ENCODE results near the gene RGL4. TPM values are rescaled to one million over a fixed set of nuclear protein-coding genes. Genes with fewer than 3 reads are reported as not detected.

The RGL4 gene
- total and polyA plus RNA-seq, 2 donors (not counting 1 experiment from before 2014, with no cell fraction given), result 0.81 to 2.7 TPM

GRCh38 chr22:23698673-23699235 lies 7.9 kb downstream of the RGL4 start:
- intact Hi-C loops (cut with micrococcal nuclease), result no loop called here
- Histone ChIP-seq H3K4me2 (replicated peaks; ENCODE audit: low read depth, low read length, poor library complexity, severe bottlenecking) (no peak overlapping the region), H3K27ac (ENCODE audit: low read length in 2 of 2) (no peak overlapping the region), H3K27me3 (replicated peaks in 1 of 4; ENCODE audit: control extremely low read depth in 1 of 4, control insufficient read depth in 3 of 4, insufficient read depth in 4 of 4, low read length in 3 of 4) (no peaks in the 10 kb centered on the region), H3K9ac (ENCODE audit: low read length) (no peak overlapping the region), H3K4me1 (ENCODE audit: control insufficient read depth in 2 of 2, insufficient read depth in 2 of 2, low read length in 2 of 2) (peaks cover 27 to 29% of the 10 kb centered on the region in 2 donors), H3K36me3 (replicated peaks in 1 of 2; ENCODE audit: control extremely low read depth in 1 of 2, control insufficient read depth in 1 of 2, extremely low read depth in 1 of 2, insufficient read depth in 2 of 2, low read length in 1 of 2) (peaks cover 4 to 54% of the 10 kb centered on the region in 2 experiments), H3K4me3 (ENCODE audit: control extremely low read depth in 1 of 5, extremely low read depth in 1 of 5, insufficient read depth in 1 of 5, low read depth in 2 of 5, low read length in 4 of 5) (no peak overlapping the region), H2AFZ (ENCODE audit: insufficient read depth, low read depth, low read length, poor library complexity, severe bottlenecking) (no peak overlapping the region), H3K79me2 (ENCODE audit: control insufficient read depth, insufficient read depth, low read length) (peaks cover 52% of the 10 kb centered on the region), H3K9me3 (ENCODE audit: control extremely low read depth in 1 of 3, control insufficient read depth in 2 of 3, insufficient read depth in 1 of 3, low read length in 2 of 3) (no peaks in the 10 kb centered on the region), H4K20me1 (ENCODE audit: control insufficient read depth, insufficient read depth, low read length, poor library complexity, severe bottlenecking) (peaks cover 19% of the 10 kb centered on the region)
- H3K27ac Mint-ChIP-seq, result no peak overlapping the region
- POLR2A ChIA-PET, result no interaction called here
- H3K27me3 Mint-ChIP-seq, result no peaks in the 10 kb centered on the region
- H3K9me3 Mint-ChIP-seq (ENCODE audit: insufficient read depth), result no peaks in the 10 kb centered on the region
- ATAC-seq (ENCODE audit: low read depth) (no peak), DNase-seq (no peak)
- TF ChIP-seq EZH2 (IDR thresholded peaks at IDR 0.05; ENCODE audit: borderline replicate concordance, insufficient read depth, low read depth, low read length, poor library complexity, severe bottlenecking) (no peak), CTCF (IDR thresholded peaks at IDR 0.05) (no peak)
- WGBS (ENCODE audit: insufficient coverage), result 97% methylated on average over 7 of the region's 10 CpGs
- H3K4me1 Mint-ChIP-seq, result peaks cover 30% of the 10 kb centered on the region
- H3K4me3 Mint-ChIP-seq, result no peak overlapping the region
- CTCF ChIA-PET, result interaction anchor here (1.4 kb wide), 1 partner anchor 18 kb away, joined by 4 read pairs; no protein-coding TSS in a partner anchor

DNA sequence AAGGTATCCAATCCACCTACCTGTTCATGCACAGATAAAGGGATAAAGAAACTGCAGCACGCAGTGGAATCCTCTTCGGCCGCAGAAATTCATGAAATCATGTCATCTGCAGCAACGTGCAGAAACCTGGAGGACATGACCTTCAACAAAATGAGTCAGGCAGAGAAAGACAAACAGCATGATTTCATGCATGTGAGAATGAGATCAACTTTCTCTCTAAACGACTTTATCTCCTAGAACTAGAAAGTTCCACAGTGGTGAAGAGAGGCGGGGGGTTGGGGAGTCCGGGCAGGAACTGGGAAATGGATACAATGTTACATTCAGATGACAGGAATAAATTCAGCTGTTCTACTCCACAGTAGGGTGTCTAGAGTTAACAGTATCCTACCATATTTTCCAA lies 9.9 kb downstream of the RGL4 start:
- Histone ChIP-seq H3K79me2 (ENCODE audit: control insufficient read depth, insufficient read depth, low read length) (peaks cover 60% of the 10 kb centered on the region), H2AFZ (ENCODE audit: insufficient read depth, low read depth, low read length, poor library complexity, severe bottlenecking) (no peak overlapping the region), H3K9me3 (ENCODE audit: control extremely low read depth in 1 of 3, control insufficient read depth in 2 of 3, insufficient read depth in 1 of 3, low read length in 2 of 3) (no peaks in the 10 kb centered on the region), H3K4me1 (ENCODE audit: control insufficient read depth in 2 of 2, insufficient read depth in 2 of 2, low read length in 2 of 2) (peaks cover 19 to 21% of the 10 kb centered on the region in 2 donors), H3K27ac (ENCODE audit: low read length in 2 of 2) (no peak overlapping the region), H4K20me1 (ENCODE audit: control insufficient read depth, insufficient read depth, low read length, poor library complexity, severe bottlenecking) (peaks cover 25% of the 10 kb centered on the region), H3K9ac (ENCODE audit: low read length) (no peak overlapping the region), H3K4me2 (replicated peaks; ENCODE audit: low read depth, low read length, poor library complexity, severe bottlenecking) (no peak overlapping the region), H3K4me3 (ENCODE audit: control extremely low read depth in 1 of 5, extremely low read depth in 1 of 5, insufficient read depth in 1 of 5, low read depth in 2 of 5, low read length in 4 of 5) (no peak overlapping the region), H3K36me3 (replicated peaks in 1 of 2; ENCODE audit: control extremely low read depth in 1 of 2, control insufficient read depth in 1 of 2, extremely low read depth in 1 of 2, insufficient read depth in 2 of 2, low read length in 1 of 2) (peaks cover 11 to 59% of the 10 kb centered on the region in 2 experiments), H3K27me3 (replicated peaks in 1 of 4; ENCODE audit: control extremely low read depth in 1 of 4, control insufficient read depth in 3 of 4, insufficient read depth in 4 of 4, low read length in 3 of 4) (no peaks in the 10 kb centered on the region)
- DNase-seq (no peak), ATAC-seq (ENCODE audit: low read depth) (no peak)
- WGBS (ENCODE audit: insufficient coverage), result 88% methylated on average over 4 of the region's 7 CpGs
- ChIA-PET POLR2A (no interaction called here), CTCF (interaction anchor here (0.6 kb wide), 1 partner anchor 151 kb away, joined by 3 read pairs; no protein-coding TSS in a partner anchor)
- H3K4me1 Mint-ChIP-seq, result peaks cover 20% of the 10 kb centered on the region
- no peaks in the 10 kb centered on the region for H3K9me3 Mint-ChIP-seq (ENCODE audit: insufficient read depth)
- no peak for TF ChIP-seq EZH2 (IDR thresholded peaks at IDR 0.05; ENCODE audit: borderline replicate concordance, insufficient read depth, low read depth, low read length, poor library complexity, severe bottlenecking)
- no peak for TF ChIP-seq CTCF (IDR thresholded peaks at IDR 0.05)
- no peak overlapping the region for H3K27ac Mint-ChIP-seq
- no peaks in the 10 kb centered on the region for H3K27me3 Mint-ChIP-seq
- H3K4me3 Mint-ChIP-seq, result no peak overlapping the region
- intact Hi-C loops (cut with micrococcal nuclease), result no loop called here

All from B cell (primary cell).